Thyroid gland (tissue), 4 donors: ENCODE results near the gene CHPF. TPM values are rescaled to one million over a fixed set of nuclear protein-coding genes. Genes with fewer than 3 reads are reported as not detected.
A peak's percentile ranks its signal among the peaks of the same experiment; 100 is the strongest.

ENCODE experiments used
- DNase-seq, 2 donors: peaks; one replicate each; pipeline ENCODE4 v3.0.0-alpha.2; 2019
- H3K27ac ChIP-seq, 3 donors: fragments of 200-600 bp; sonication (generic); 1 replicate in 2 of 3; 2 replicates in 1 of 3; pipeline ENCODE4 v1.5.1; 2016 to 2019; ENCODE audit warnings: mild to moderate bottlenecking in 1 of 3, moderate library complexity in 1 of 3
- H3K27me3 ChIP-seq: fragments of 200-600 bp; sonication (generic); one replicate; pipeline ENCODE4 v1.5.1; 2019
- H3K36me3 ChIP-seq, 2 donors: fragments of 200-600 bp; sonication (generic); one replicate each; pipeline ENCODE4 v1.5.1; 2016 to 2019
- H3K4me1 ChIP-seq, 2 donors: fragments of 200-600 bp; sonication (generic); one replicate each; pipeline ENCODE4 v1.5.1; 2017 to 2019
- H3K4me3 ChIP-seq, 3 donors: fragments of 200-600 bp; sonication (generic); replicated peaks in 1 of 3; 1 replicate in 2 of 3; 2 replicates in 1 of 3; pipeline ENCODE4 v1.5.1; 2016; ENCODE audit warnings: mild to moderate bottlenecking in 1 of 3
- H3K9me3 ChIP-seq: fragments of 200-600 bp; sonication (generic); one replicate; pipeline ENCODE4 v1.5.1; 2017
- CTCF ChIP-seq, 6 experiments: fragments of 200-600 bp in 3 of 6; fragments of 450-650 bp in 3 of 6; sonication (generic) in 3 of 6; IDR thresholded peaks; one replicate each; pipeline ENCODE4 v1.5.1; 2016 to 2019; ENCODE audit warnings: antibody characterized with exemption in 6 of 6, mild to moderate bottlenecking in 2 of 6, inconsistent platforms in 1 of 6, moderate library complexity in 1 of 6
- POLR2A ChIP-seq, 2 donors: fragments of 450-650 bp; IDR thresholded peaks; one replicate each; pipeline ENCODE4 v1.6.1; 2017; ENCODE audit warnings: antibody characterized with exemption in 2 of 2, mild to moderate bottlenecking in 2 of 2, moderate library complexity in 1 of 2
- WGBS, 2 donors: methylation state at CpG; one replicate each; pipeline ENCODE4 v1.1.5; 2017; 5-methylcytosine and 5-hydroxymethylcytosine counted together
- intact Hi-C: fragments of 100-400 bp; cut with DNase I; formaldehyde crosslinking; loops from one replicate; pipeline ENCODE4 v1.15.1; 2023
- total RNA-seq, 4 donors: library from RNA; depleted of rRNA; stranded (reverse); fragments of >200 nt; gene quantifications; one replicate each; pipeline ENCODE4 v1.2.3, GENCODE V29; 2016

CHPF gene
- total RNA-seq, 4 donors from 2014 or later, result 57.2 to 194 (median 141) TPM

- WGBS, 2 donors, result 84% methylated on average over 5 of the region's 5 CpGs
- Histone ChIP-seq H3K9me3 (no peaks in the 10 kb centered on the region), H3K4me1 (peaks cover 42 to 57% of the 10 kb centered on the region in 2 donors), H3K36me3 (no peaks in the 10 kb centered on the region), H3K4me3 (no peak overlapping the region), H3K27me3 (no peaks in the 10 kb centered on the region), H3K27ac (peak overlapping the region in 1 of 3 donors; percentile 3)
- intact Hi-C loops, result no loop called here
- TF ChIP-seq CTCF (IDR thresholded peaks at IDR 0.05) (no peak), POLR2A (IDR thresholded peaks at IDR 0.05) (no peak)
- DNase-seq, result no peak
Observed at GRCh38 chr2:219573166-219573565, 29.6 kb upstream of the CHPF start.

- intact Hi-C loops, result no loop called here
- Histone ChIP-seq H3K4me1 (peaks cover 35 to 50% of the 10 kb centered on the region in 2 donors), H3K9me3 (no peaks in the 10 kb centered on the region), H3K36me3 (no peaks in the 10 kb centered on the region), H3K27me3 (no peaks in the 10 kb centered on the region), H3K27ac (peak within 1 kb of the TSS; percentile 38 to 78 (median 77)), H3K4me3 (peak within 1 kb of the TSS; percentile 50 to 77 (median 66))
- WGBS, 2 donors, result 86 to 89% methylated on average over 12 to 13 of the region's 13 CpGs
- DNase-seq, result no peak
- no peak for TF ChIP-seq CTCF (IDR thresholded peaks at IDR 0.05)
Observed at GRCh38 chr2:219572237-219573001, 28.8 kb upstream of the CHPF start, which contains the start of gene INHA. Gene INHA, plus strand, starts transcription at chr2:219572310. Its CDS starts 65 bp downstream, at chr2:219572375.

- intact Hi-C loops, result no loop called here
- H3K27me3 ChIP-seq, result no peaks in the 10 kb centered on the region
- H3K4me3 ChIP-seq, result peak within 1 kb of the TSS; percentile 50 to 77 (median 66)
- no peaks in the 10 kb centered on the region for H3K9me3 ChIP-seq
- TF ChIP-seq CTCF (IDR thresholded peaks at IDR 0.05), result peak in 1 of 6 experiments; percentile 9
- peak in 1 of 2 donors; percentile 61 for TF ChIP-seq POLR2A (IDR thresholded peaks at IDR 0.05)
- whole genome bisulfite sequencing, 2 donors, result 18 to 25% methylated on average over 18 to 27 of the region's 42 CpGs
- peaks cover 31 to 43% of the 10 kb centered on the region in 2 donors for H3K4me1 ChIP-seq
- DNase-seq, result peak; percentile 87 to 91
- peak within 1 kb of the TSS; percentile 38 to 78 (median 77) for H3K27ac ChIP-seq
- H3K36me3 ChIP-seq, result peaks cover 0 to 2% of the 10 kb centered on the region in 2 donors
Observed at GRCh38 chr2:219571311-219572236, 28.0 kb upstream of the CHPF start, which contains the start of gene OBSL1. Gene OBSL1, minus strand, starts transcription at chr2:219571539. Its CDS starts 307 bp downstream, at chr2:219571232.

- no CpG with 5 or more reads among the region's 55 CpGs for WGBS, 2 donors
- DNase-seq, result peak in 1 of 2 donors; percentile 34
Observed at GRCh38 chr2:219570924-219571310, 27.3 kb upstream of the CHPF start.

More at GRCh38 chr2:219570924-219571310, 27.3 kb upstream of the CHPF start:
- H3K36me3 ChIP-seq, result peaks cover 0 to 2% of the 10 kb centered on the region in 2 donors
- H3K4me1 ChIP-seq, result peaks cover 25 to 37% of the 10 kb centered on the region in 2 donors
- TF ChIP-seq CTCF (IDR thresholded peaks at IDR 0.05), result no peak
- no peak for TF ChIP-seq POLR2A (IDR thresholded peaks at IDR 0.05)
- H3K9me3 ChIP-seq, result no peaks in the 10 kb centered on the region
- no peaks in the 10 kb centered on the region for H3K27me3 ChIP-seq
- H3K27ac ChIP-seq, result peak overlapping the region; percentile 38 to 78 (median 77)
- peak overlapping the region; percentile 50 to 77 (median 66) for H3K4me3 ChIP-seq
- intact Hi-C loops, result no loop called here
